Keratinocyte (primary cell): ENCODE results near the gene MEGF11. TPM values are rescaled to one million over a fixed set of nuclear protein-coding genes. Genes with fewer than 3 reads are reported as not detected.

ENCODE experiments used
- DNase-seq: peaks from one replicate; pipeline ENCODE4 v3.0.0-alpha.2; 2011; ENCODE audit warnings: low read depth, missing footprints, low spot score
- FAIRE-seq: peaks from 2 replicates; lab custom pipeline; 2011; peaks lifted over from hg19 to GRCh38; lab: Jason Lieb, UNC
- H2AFZ ChIP-seq: 2 replicates; pipeline ENCODE4 v1.6.0; 2012; ENCODE audit warnings: low read length, control low read depth, inconsistent platforms; ENCODE audit not compliant: control insufficient read depth
- H3K27ac ChIP-seq: 2 replicates; pipeline ENCODE4 v1.5.1; 2011; ENCODE audit warnings: low read length; ENCODE audit not compliant: control insufficient read depth, insufficient read depth
- H3K27me3 ChIP-seq: 3 replicates; pipeline ENCODE4 v1.6.0; 2011; ENCODE audit warnings: low read length; ENCODE audit not compliant: control insufficient read depth, insufficient read depth; ENCODE audit errors: extremely low read depth
- H3K36me3 ChIP-seq, 2 experiments: 2 replicates in 1 of 2; 3 replicates in 1 of 2; pipeline ENCODE4 v1.5.1; 2011; ENCODE audit warnings: low read length in 2 of 2, mild to moderate bottlenecking in 1 of 2; ENCODE audit not compliant: control insufficient read depth in 2 of 2, insufficient read depth in 2 of 2; ENCODE audit errors: extremely low read depth in 1 of 2
- H3K4me1 ChIP-seq: 3 replicates; pipeline ENCODE4 v1.5.1; 2011; ENCODE audit warnings: low read length; ENCODE audit not compliant: control insufficient read depth, insufficient read depth; ENCODE audit errors: extremely low read depth
- H3K4me2 ChIP-seq: 3 replicates; pipeline ENCODE4 v1.6.0; 2011; ENCODE audit warnings: low read depth, low read length; ENCODE audit not compliant: control insufficient read depth, insufficient read depth; ENCODE audit errors: extremely low read depth
- H3K4me3 ChIP-seq, 3 experiments: fragments of 200-600 bp in 1 of 3; sonication (generic) in 1 of 3; 2 replicates in 2 of 3; 3 replicates in 1 of 3; pipeline ENCODE4 v1.5.1; 2011 to 2016; ENCODE audit warnings: low read length in 3 of 3, mild to moderate bottlenecking in 3 of 3, control low read depth in 2 of 3, inconsistent platforms in 1 of 3, low read depth in 1 of 3, mixed read lengths in 1 of 3, mixed run types in 1 of 3, moderate library complexity in 1 of 3; ENCODE audit not compliant: control insufficient read depth in 2 of 3, insufficient read depth in 2 of 3; ENCODE audit errors: extremely low read depth in 1 of 3
- H3K79me2 ChIP-seq: 2 replicates; pipeline ENCODE4 v1.6.0; 2012; ENCODE audit warnings: low read length; ENCODE audit not compliant: control insufficient read depth, insufficient read depth
- H3K9ac ChIP-seq: 3 replicates; pipeline ENCODE4 v1.6.0; 2011; ENCODE audit warnings: low read length; ENCODE audit not compliant: control insufficient read depth, insufficient read depth; ENCODE audit errors: extremely low read depth
- H3K9me1 ChIP-seq: 3 replicates; pipeline ENCODE4 v1.6.0; 2011; ENCODE audit warnings: low read length; ENCODE audit not compliant: control insufficient read depth, insufficient read depth; ENCODE audit errors: extremely low read depth
- H3K9me3 ChIP-seq: 2 replicates; pipeline ENCODE4 v1.5.1; 2012; ENCODE audit warnings: low read depth, low read length; ENCODE audit not compliant: control insufficient read depth
- H4K20me1 ChIP-seq: 3 replicates; pipeline ENCODE4 v1.6.0; 2011; ENCODE audit warnings: low read length; ENCODE audit not compliant: control insufficient read depth, insufficient read depth; ENCODE audit errors: extremely low read depth
- EZH2 ChIP-seq: IDR thresholded peaks from one replicate; pipeline ENCODE4 v1.6.1; 2012; ENCODE audit warnings: inconsistent platforms, mild to moderate bottlenecking, low read length, moderate library complexity
- dilution Hi-C: fragments of 300-500 bp; cut with MboI; formaldehyde crosslinking; loops from one replicate; pipeline ENCODE4 v1.7.0; 2020; ENCODE audit warnings: low sequenced_read_pairs; ENCODE audit not compliant: extremely low pct_ligation_motif_present
- polyA plus RNA-seq, 5 experiments: library from polyadenylated mRNA; depleted of rRNA in 3 of 5; stranded (reverse) in 3 of 5; stranded (forward) in 1 of 5; unstranded in 1 of 5; fragments of >200 nt; gene quantifications; 1 replicate in 1 of 5; 2 replicates in 3 of 5; 3 replicates in 1 of 5; pipeline versions ENCODE4 v1.2.1 to v1.2.3, GENCODE V29; 2011 to 2012; ENCODE audit warnings: missing spikeins in 2 of 5, low read depth in 1 of 5, low replicate concordance in 1 of 5
- TF ChIP-seq, protein P1 (sequence below), 3 experiments: IDR thresholded peaks in 1 of 3; conservative IDR thresholded peaks in 1 of 3; optimal IDR thresholded peaks in 1 of 3; 2 replicates in 2 of 3; 3 replicates in 1 of 3; pipeline versions ENCODE3 to v1.5.1; 2011; ENCODE audit warnings: low read length in 3 of 3, mild to moderate bottlenecking in 3 of 3, moderate library complexity in 2 of 3, control low read depth in 1 of 3, inconsistent platforms in 1 of 3; ENCODE audit not compliant: insufficient read depth in 2 of 3; ENCODE audit errors: extremely low read depth in 1 of 3

The MEGF11 gene
- polyA plus RNA-seq, 1 donor (not counting 4 experiments of a cell fraction or from before 2014, with no cell fraction given): not detected

DNA sequence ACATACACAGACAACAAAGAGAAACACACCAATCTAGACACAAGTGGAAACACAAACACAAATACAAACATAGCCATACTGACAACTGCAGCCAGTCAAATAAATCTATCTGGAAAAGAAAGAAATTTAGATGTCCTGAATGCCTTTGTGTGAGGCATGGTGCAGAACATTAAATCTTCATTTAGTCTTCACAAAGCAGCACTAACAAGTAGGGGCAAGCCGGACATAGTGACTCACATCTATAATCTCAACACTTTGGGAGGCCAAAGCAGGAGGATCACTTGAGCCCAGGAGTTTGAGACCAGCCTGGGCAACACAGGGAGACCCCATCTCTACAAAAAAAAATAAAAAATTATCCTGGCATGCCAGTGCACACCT lies 11.7 kb downstream of the MEGF11 start:
- no peaks in the 10 kb centered on the region for H3K9me3 ChIP-seq
- no peak for TF ChIP-seq EZH2
- TF ChIP-seq, protein P1, sequence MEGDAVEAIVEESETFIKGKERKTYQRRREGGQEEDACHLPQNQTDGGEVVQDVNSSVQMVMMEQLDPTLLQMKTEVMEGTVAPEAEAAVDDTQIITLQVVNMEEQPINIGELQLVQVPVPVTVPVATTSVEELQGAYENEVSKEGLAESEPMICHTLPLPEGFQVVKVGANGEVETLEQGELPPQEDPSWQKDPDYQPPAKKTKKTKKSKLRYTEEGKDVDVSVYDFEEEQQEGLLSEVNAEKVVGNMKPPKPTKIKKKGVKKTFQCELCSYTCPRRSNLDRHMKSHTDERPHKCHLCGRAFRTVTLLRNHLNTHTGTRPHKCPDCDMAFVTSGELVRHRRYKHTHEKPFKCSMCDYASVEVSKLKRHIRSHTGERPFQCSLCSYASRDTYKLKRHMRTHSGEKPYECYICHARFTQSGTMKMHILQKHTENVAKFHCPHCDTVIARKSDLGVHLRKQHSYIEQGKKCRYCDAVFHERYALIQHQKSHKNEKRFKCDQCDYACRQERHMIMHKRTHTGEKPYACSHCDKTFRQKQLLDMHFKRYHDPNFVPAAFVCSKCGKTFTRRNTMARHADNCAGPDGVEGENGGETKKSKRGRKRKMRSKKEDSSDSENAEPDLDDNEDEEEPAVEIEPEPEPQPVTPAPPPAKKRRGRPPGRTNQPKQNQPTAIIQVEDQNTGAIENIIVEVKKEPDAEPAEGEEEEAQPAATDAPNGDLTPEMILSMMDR (optimal IDR thresholded peaks at IDR 0.05 in 1 of 3, IDR thresholded peaks at IDR 0.05 in 1 of 3, conservative IDR thresholded peaks at IDR 0.05 in 1 of 3; ENCODE audit: extremely low read depth in 1 of 3, insufficient read depth in 2 of 3, low read length in 3 of 3): no peak
- no peaks in the 10 kb centered on the region for H3K79me2 ChIP-seq
- H3K9ac ChIP-seq: no peak overlapping the region
- H4K20me1 ChIP-seq: no peaks in the 10 kb centered on the region
- H3K27ac ChIP-seq: no peak overlapping the region
- H2AFZ ChIP-seq: no peak overlapping the region
- no peaks in the 10 kb centered on the region for H3K36me3 ChIP-seq
- peaks cover 7% of the 10 kb centered on the region for H3K4me1 ChIP-seq
- H3K27me3 ChIP-seq: peaks cover 5% of the 10 kb centered on the region
- no peaks in the 10 kb centered on the region for H3K9me1 ChIP-seq
- FAIRE-seq: no peak
- H3K4me2 ChIP-seq: peak overlapping the region; percentile 4
- dilution Hi-C loops: no loop called here
- H3K4me3 ChIP-seq: no peak overlapping the region
- no peak for DNase-seq

DNA sequence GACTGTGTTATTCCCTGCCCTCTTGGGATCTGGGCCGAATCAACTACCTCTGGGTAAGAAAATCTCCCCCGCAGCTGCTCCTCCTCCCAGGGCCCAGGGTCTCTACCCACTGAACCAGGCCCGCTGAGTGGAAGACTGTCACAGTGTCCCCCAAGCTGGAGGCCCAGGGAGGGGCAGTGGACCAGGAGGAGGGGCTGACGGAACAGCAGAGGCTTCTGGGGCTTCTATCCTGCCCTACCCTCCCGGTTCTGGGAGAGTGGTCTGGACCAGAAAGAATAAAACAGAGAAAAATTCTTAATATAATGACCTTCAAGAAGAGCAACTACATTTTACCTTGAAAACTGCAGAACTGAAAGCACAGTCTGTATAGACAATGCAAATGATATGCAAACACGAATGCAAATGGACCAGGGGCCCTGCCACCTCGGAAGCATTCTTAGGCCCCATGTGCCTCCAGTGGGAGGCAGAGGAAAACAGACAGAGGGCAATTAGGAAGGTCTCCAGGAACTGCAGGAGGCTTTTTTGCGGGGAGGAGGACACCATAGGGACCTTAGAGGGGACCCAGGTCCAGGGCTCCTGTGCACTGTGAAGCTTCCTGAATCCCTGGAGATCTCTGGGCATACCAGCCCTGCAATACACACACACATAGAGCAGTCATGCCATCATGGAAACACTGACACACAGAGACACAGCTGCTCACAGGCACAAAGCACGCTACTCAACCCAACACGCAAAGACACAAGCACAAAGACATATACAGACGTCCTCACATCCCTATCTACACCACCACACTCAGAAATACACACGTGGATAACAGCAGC lies 12.3 kb downstream of the MEGF11 start:
- Histone ChIP-seq H3K27me3 (peaks cover 8% of the 10 kb centered on the region), H3K36me3 (no peaks in the 10 kb centered on the region), H3K4me3 (no peak overlapping the region), H3K27ac (no peak overlapping the region), H3K4me1 (peaks cover 7% of the 10 kb centered on the region), H4K20me1 (no peaks in the 10 kb centered on the region), H3K9me3 (no peaks in the 10 kb centered on the region), H2AFZ (no peak overlapping the region), H3K9me1 (no peaks in the 10 kb centered on the region), H3K4me2 (peak overlapping the region; percentile 4), H3K9ac (no peak overlapping the region), H3K79me2 (no peaks in the 10 kb centered on the region)
- DNase-seq (no peak), FAIRE-seq (peak; percentile 87)
- dilution Hi-C loops: no loop called here
- TF ChIP-seq EZH2: no peak
- TF ChIP-seq, protein P1 (optimal IDR thresholded peaks at IDR 0.05 in 1 of 3, IDR thresholded peaks at IDR 0.05 in 1 of 3, conservative IDR thresholded peaks at IDR 0.05 in 1 of 3; ENCODE audit: extremely low read depth in 1 of 3, insufficient read depth in 2 of 3, low read length in 3 of 3): no peak
